ENCODE results near the gene SPEM2. TPM values are rescaled to one million over a fixed set of nuclear protein-coding genes. Genes with fewer than 3 reads are reported as not detected.

SPEM2 gene
- total RNA-seq, 2 experiments from 2014 or later = not detected

DNA sequence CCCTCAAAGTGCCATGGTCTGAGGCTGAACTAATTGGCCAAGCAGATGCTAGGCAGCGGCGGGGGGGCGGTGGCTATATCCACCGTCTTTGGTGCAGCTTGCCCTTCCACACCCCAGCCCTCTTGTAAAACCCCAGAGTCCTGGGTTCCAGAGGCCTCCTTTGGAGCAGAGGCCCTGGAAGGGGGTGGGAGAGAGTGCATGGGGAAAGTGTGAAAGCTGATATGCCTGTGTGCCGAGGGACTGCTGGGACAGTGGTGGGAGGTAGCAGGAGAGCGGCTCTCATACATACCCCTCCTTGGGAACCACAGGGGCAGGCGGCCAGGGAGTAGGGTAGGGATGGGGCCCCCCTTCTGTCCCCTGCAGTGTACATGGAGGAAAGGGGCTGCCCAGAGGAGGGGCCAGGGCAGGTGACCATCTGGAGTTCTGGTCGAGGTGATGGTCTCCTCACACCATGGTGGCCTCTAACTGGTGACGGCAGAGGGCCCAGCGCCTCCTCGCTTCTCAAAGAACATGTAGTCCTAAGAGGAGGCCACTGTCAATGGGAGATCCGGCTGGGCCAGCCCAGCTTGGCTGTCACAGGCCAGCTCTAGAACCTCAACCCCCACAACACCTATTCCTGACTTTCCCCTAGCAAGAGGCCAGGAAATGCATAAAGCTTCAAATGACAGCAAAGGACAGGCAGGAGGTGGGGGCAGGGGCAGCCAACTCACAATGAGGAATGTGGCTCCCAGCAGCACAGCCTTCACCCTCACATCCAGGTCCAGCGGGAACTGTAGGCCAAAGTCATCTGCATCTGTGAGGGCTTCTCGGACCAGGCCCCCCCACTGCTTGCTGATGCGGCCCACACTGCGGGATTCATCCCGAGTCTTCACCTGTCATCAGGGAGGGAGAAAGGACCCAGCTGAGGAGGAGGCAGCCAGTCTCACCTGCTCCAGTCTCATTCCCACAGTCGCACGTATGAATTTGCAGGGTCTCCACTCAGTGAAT, 35.2 kb upstream of the SPEM2 start:
- Mint-ChIP-seq H3K36me3 (ENCODE audit: low read depth) (peaks cover 73% of the 10 kb centered on the region), H3K9me3 (no peaks in the 10 kb centered on the region), H3K4me1 (ENCODE audit: low read depth) (peaks cover 31% of the 10 kb centered on the region), H3K4me3 (no peak overlapping the region), H3K27ac (peak overlapping the region; percentile 39), H3K27me3 (no peaks in the 10 kb centered on the region)
- POLR2A ChIA-PET = no interaction called here
- Histone ChIP-seq H3K36me3 (ENCODE audit: insufficient read depth, low read length) (peaks cover 55% of the 10 kb centered on the region), H3K9me3 (ENCODE audit: control insufficient read depth in 1 of 2, insufficient read depth in 1 of 2, low read length in 2 of 2) (no peaks in the 10 kb centered on the region), H3K4me3 (ENCODE audit: low read length) (no peak overlapping the region), H3K27ac (ENCODE audit: low read depth in 1 of 2, low read length in 2 of 2) (no peak overlapping the region), H3K27me3 (ENCODE audit: control insufficient read depth in 1 of 2, insufficient read depth in 2 of 2, low read length in 2 of 2) (no peaks in the 10 kb centered on the region), H3K4me1 (ENCODE audit: insufficient read depth, low read length) (peaks cover 48% of the 10 kb centered on the region)
- ATAC-seq (ENCODE audit: poor library complexity) (no peak), DNase-seq (peak in 1 of 14 experiments; percentile 9)
- CTCF ChIA-PET = no interaction called here
- intact Hi-C loops (cut with DNase I, micrococcal nuclease) = loop anchor here (5.0 to 10.0 kb wide), 2 partner anchors 42 to 45 kb away; partner anchors contain the start of genes FGF11 (in 1 of the 2) and TMEM102 (in 1 of the 2)
- TF ChIP-seq, protein P1, sequence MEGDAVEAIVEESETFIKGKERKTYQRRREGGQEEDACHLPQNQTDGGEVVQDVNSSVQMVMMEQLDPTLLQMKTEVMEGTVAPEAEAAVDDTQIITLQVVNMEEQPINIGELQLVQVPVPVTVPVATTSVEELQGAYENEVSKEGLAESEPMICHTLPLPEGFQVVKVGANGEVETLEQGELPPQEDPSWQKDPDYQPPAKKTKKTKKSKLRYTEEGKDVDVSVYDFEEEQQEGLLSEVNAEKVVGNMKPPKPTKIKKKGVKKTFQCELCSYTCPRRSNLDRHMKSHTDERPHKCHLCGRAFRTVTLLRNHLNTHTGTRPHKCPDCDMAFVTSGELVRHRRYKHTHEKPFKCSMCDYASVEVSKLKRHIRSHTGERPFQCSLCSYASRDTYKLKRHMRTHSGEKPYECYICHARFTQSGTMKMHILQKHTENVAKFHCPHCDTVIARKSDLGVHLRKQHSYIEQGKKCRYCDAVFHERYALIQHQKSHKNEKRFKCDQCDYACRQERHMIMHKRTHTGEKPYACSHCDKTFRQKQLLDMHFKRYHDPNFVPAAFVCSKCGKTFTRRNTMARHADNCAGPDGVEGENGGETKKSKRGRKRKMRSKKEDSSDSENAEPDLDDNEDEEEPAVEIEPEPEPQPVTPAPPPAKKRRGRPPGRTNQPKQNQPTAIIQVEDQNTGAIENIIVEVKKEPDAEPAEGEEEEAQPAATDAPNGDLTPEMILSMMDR (IDR thresholded peaks at IDR 0.05) = no peak

DNA sequence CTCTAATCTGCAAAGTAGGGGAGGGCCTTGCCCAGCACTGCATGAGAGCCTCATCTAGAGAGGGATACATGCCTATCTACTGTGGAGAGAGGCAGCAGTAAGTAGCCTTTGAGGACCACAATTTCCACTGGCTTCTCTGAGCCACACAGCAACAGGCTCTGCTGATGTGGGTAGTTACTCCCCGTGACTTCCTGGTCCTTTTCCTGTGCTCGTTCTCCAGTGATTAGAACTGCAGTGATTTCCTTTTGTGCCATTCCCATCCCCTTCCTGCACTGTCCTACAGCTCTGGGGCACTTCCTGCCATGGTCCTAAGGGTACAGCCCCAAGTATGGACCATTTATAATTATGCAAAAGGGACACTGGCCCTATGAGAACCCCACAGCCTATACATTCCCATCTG, 34.1 kb upstream of the SPEM2 start:
- Histone ChIP-seq H3K4me3 (ENCODE audit: low read length) (no peak overlapping the region), H3K36me3 (ENCODE audit: insufficient read depth, low read length) (peaks cover 55% of the 10 kb centered on the region), H3K27me3 (ENCODE audit: control insufficient read depth in 1 of 2, insufficient read depth in 2 of 2, low read length in 2 of 2) (no peaks in the 10 kb centered on the region), H3K27ac (ENCODE audit: low read depth in 1 of 2, low read length in 2 of 2) (no peak overlapping the region), H3K9me3 (ENCODE audit: control insufficient read depth in 1 of 2, insufficient read depth in 1 of 2, low read length in 2 of 2) (no peaks in the 10 kb centered on the region), H3K4me1 (ENCODE audit: insufficient read depth, low read length) (peaks cover 49% of the 10 kb centered on the region)
- Mint-ChIP-seq H3K4me3 (peak overlapping the region; percentile 45), H3K27ac (peak overlapping the region; percentile 75), H3K27me3 (no peaks in the 10 kb centered on the region), H3K36me3 (ENCODE audit: low read depth) (peaks cover 66% of the 10 kb centered on the region), H3K4me1 (ENCODE audit: low read depth) (peaks cover 36% of the 10 kb centered on the region), H3K9me3 (no peaks in the 10 kb centered on the region)
- CTCF ChIA-PET = no interaction called here
- intact Hi-C loops (cut with DNase I, micrococcal nuclease) = loop anchor here in 1 of 2 experiments (5.0 kb wide), 1 partner anchor 41 kb away; no protein-coding TSS in a partner anchor
- TF ChIP-seq, protein P1 (IDR thresholded peaks at IDR 0.05) = no peak
- POLR2A ChIA-PET = no interaction called here
- ATAC-seq (ENCODE audit: poor library complexity) (no peak), DNase-seq (no peak)

- peak in 1 of 14 experiments; percentile 33 for DNase-seq
- intact Hi-C loops (cut with DNase I, micrococcal nuclease) = loop anchor here in 1 of 2 experiments (5.0 kb wide), 1 partner anchor 39 kb away; no protein-coding TSS in a partner anchor
- H3K27me3 Mint-ChIP-seq = no peaks in the 10 kb centered on the region
Observed at GRCh38 chr17:7392696-7393612, 32.5 kb upstream of the SPEM2 start.

More at GRCh38 chr17:7392696-7393612, 32.5 kb upstream of the SPEM2 start:
- peak overlapping the region; percentile 82 for H3K4me3 ChIP-seq (ENCODE audit: low read length)
- H3K9me3 ChIP-seq (ENCODE audit: control insufficient read depth in 1 of 2, insufficient read depth in 1 of 2, low read length in 2 of 2) = no peaks in the 10 kb centered on the region
- Mint-ChIP-seq H3K27ac (peak overlapping the region; percentile 94), H3K4me3 (peak overlapping the region; percentile 96), H3K4me1 (ENCODE audit: low read depth) (peaks cover 36% of the 10 kb centered on the region), H3K9me3 (no peaks in the 10 kb centered on the region), H3K36me3 (ENCODE audit: low read depth) (peaks cover 54% of the 10 kb centered on the region)
- no peak for ATAC-seq (ENCODE audit: poor library complexity)
- ChIA-PET POLR2A (interaction anchor here (1.0 to 2.9 kb wide), 4 partner anchors 8 to 52 kb away, joined by 4 to 31 read pairs (median 14); partner anchors contain the start of genes CHRNB1, TMEM102 and TMEM256), CTCF (interaction anchor here (1.1 to 1.8 kb wide), 2 partner anchors 9 to 11 kb away, joined by 8 to 10 read pairs; partner anchors contain the start of gene TMEM256)
- H3K27me3 ChIP-seq (ENCODE audit: control insufficient read depth in 1 of 2, insufficient read depth in 2 of 2, low read length in 2 of 2) = no peaks in the 10 kb centered on the region
- H3K27ac ChIP-seq (ENCODE audit: low read depth in 1 of 2, low read length in 2 of 2) = peak overlapping the region; percentile 68 to 79
- H3K36me3 ChIP-seq (ENCODE audit: insufficient read depth, low read length) = peaks cover 48% of the 10 kb centered on the region
- TF ChIP-seq, protein P1 (IDR thresholded peaks at IDR 0.05) = no peak
- peaks cover 49% of the 10 kb centered on the region for H3K4me1 ChIP-seq (ENCODE audit: insufficient read depth, low read length)
